Common myeloid progenitor, CD34-positive (primary cell): ENCODE data around the gene MUC20.
"Not testable (repeated sequence)": the region's sequence is repeated elsewhere in the genome, so short reads cannot be mapped to it uniquely, and the experiment has no call there.

Experiments used
- CTCF ChIA-PET: fragments of 350-600 bp; sonication (Branson Sonifier 250); formaldehyde crosslinking; loops from one replicate; lab custom pipeline; 2021; ENCODE audit warnings: antibody characterized with exemption; lab: Charles Lee
- POLR2A ChIA-PET: fragments of 350-600 bp; sonication (Branson Sonifier 250); formaldehyde crosslinking; loops from one replicate; lab custom pipeline; 2021; ENCODE audit warnings: antibody characterized with exemption; lab: Charles Lee
- DNase-seq, 3 donors: peaks; one replicate each; pipeline versions ENCODE4 v3.0.0 to v3.0.0-alpha.2; 2013
- H3K27ac ChIP-seq, 2 experiments: 1 replicate in 1 of 2; 2 replicates in 1 of 2; pipeline ENCODE4 v1.7.0; 2013; ENCODE audit warnings: inconsistent platforms in 2 of 2, low read length in 2 of 2, mild to moderate bottlenecking in 2 of 2, low read depth in 1 of 2, moderate library complexity in 1 of 2; ENCODE audit not compliant: severe bottlenecking in 2 of 2, insufficient read depth in 1 of 2, poor library complexity in 1 of 2
- H3K27me3 ChIP-seq, 5 experiments: replicated peaks in 2 of 5; 1 replicate in 3 of 5; 2 replicates in 2 of 5; pipeline versions ENCODE4 v1.6.1 to v1.7.0; 2013; ENCODE audit warnings: low read length in 4 of 5, mild to moderate bottlenecking in 2 of 5, moderate library complexity in 2 of 5, inconsistent platforms in 1 of 5; ENCODE audit not compliant: insufficient read depth in 5 of 5, control insufficient read depth in 4 of 5
- H3K36me3 ChIP-seq, 4 experiments: 1 replicate in 2 of 4; 2 replicates in 2 of 4; pipeline versions ENCODE4 v1.6.1 to v1.7.0; 2013; ENCODE audit warnings: low read length in 3 of 4, control low read depth in 1 of 4, mild to moderate bottlenecking in 1 of 4; ENCODE audit not compliant: control insufficient read depth in 4 of 4, insufficient read depth in 4 of 4
- H3K4me1 ChIP-seq, 4 experiments: 1 replicate in 3 of 4; 2 replicates in 1 of 4; pipeline versions ENCODE4 v1.6.1 to v1.7.1; 2013; ENCODE audit warnings: low read length in 3 of 4, mild to moderate bottlenecking in 3 of 4, control low read depth in 1 of 4, inconsistent platforms in 1 of 4, moderate library complexity in 1 of 4; ENCODE audit not compliant: control insufficient read depth in 4 of 4, insufficient read depth in 4 of 4; ENCODE audit errors: control extremely low read depth in 1 of 4
- H3K4me3 ChIP-seq, 7 experiments: 1 replicate in 4 of 7; 2 replicates in 3 of 7; pipeline versions ENCODE4 v1.5.1 to v1.7.0; 2013; ENCODE audit warnings: mild to moderate bottlenecking in 7 of 7, low read length in 6 of 7, moderate library complexity in 6 of 7, inconsistent platforms in 2 of 7, low read depth in 2 of 7, control low read depth in 1 of 7; ENCODE audit not compliant: insufficient read depth in 4 of 7, control insufficient read depth in 1 of 7; ENCODE audit errors: extremely low read depth in 1 of 7
- H3K9me3 ChIP-seq, 5 experiments: 1 replicate in 4 of 5; 2 replicates in 1 of 5; pipeline versions ENCODE4 v1.6.1 to v1.7.1; 2013; ENCODE audit warnings: low read length in 4 of 5, mild to moderate bottlenecking in 2 of 5, inconsistent platforms in 1 of 5, low read depth in 1 of 5, moderate library complexity in 1 of 5; ENCODE audit not compliant: control insufficient read depth in 4 of 5, insufficient read depth in 2 of 5; ENCODE audit errors: control extremely low read depth in 1 of 5
- WGBS: methylation state at CpG from one replicate; pipeline ENCODE4 v1.1.5; 2013; ENCODE audit not compliant: insufficient coverage; 5-methylcytosine and 5-hydroxymethylcytosine counted together

MUC20 gene

DNA sequence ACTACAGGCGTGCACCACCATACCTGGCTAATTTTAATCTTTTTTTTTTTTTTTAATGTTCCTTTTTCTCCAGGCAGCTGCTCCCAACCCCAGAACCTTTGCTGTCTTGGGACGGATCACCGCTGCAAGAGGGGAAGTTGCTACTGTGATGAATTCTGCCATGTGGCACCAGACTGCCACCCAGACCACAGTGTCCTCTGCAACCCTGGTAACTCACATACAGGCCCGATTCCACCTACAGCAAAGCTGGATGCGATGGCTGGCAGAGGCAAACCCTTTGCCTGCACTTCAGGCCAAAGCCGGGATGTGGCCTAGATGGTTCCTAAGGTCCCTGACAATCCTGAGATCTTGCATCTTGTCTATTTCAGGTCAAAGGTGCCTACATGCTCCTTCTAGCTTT lies 12.7 kb upstream of the MUC20 start:
- no peaks in the 10 kb centered on the region for H3K36me3 ChIP-seq
- H3K9me3 ChIP-seq, result peaks cover 0 to 5% (median 0%) of the 10 kb centered on the region in 5 experiments
- H3K27ac ChIP-seq, result no peak overlapping the region
- DNase-seq, result no peak
- ChIA-PET POLR2A (no interaction called here), CTCF (no interaction called here)
- no peaks in the 10 kb centered on the region for H3K27me3 ChIP-seq
- H3K4me1 ChIP-seq, result no peaks in the 10 kb centered on the region
- no peak overlapping the region for H3K4me3 ChIP-seq
- WGBS, result 90% methylated on average over 6 of the region's 6 CpGs

DNA sequence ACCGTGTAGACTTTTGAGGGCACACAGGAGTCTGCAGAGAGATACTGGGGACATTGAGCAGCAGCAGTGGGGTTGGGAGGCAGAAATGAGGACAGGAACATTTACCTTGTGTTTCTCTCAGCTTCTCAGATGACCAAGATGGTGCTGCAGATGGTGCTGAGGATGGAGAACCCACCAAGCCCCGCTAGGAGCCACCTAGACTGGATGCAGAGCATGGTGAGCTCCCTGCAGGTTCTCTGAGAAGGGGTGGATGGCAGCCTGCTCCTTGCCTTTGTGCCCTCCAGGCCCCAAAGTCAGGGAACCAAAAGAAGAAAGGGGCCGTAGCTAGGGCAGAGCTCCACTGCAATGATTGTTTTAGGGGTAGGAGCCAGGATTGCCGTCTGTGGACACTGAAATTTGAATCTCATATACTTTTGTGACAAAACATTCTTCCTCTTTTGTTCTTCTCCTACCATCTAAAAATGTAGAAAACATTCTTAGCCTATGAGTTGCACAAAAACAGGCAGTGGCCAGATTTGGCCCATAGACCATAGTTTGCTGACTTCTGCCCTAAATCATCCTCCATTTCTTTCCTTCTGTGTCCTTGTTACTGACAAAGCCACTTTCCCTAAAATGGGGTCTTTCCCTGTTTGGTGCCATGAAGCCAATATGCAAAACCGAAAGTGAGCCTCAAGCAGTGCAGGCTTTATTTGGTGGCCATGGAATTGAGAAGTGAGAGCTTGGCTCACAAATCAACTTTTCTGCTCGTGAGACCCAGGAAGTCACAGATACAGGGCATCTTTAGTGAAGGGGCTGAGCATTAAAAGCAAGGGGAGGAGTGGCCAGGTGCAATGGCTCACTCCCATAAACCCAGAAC lies 11.9 kb upstream of the MUC20 start:
- CTCF ChIA-PET, result no interaction called here

DNA sequence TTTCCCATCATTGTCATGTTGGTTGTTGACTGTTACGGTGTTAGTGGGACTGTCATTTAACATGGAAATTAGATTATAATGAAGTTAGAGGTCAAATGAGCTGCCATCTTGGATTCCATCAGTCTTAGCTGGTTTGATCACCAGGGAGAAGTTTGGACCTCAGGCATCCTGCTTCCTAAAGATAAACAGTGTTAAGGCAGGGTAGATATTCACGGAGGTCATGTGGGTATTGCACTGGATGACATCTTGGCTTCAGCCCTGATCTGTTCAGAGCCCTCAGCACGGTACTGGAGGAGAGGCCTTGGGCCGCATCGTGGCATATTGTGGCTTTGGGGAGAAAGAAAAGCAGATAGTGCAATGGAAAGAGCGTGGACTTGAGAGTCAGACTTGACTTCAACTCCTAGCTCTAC lies 11.1 kb upstream of the MUC20 start:
- no peak overlapping the region for H3K27ac ChIP-seq
- H3K4me3 ChIP-seq, result no peak overlapping the region
- H3K9me3 ChIP-seq, result peaks cover 0 to 5% (median 0%) of the 10 kb centered on the region in 5 experiments
- CTCF ChIA-PET, result no interaction called here
- POLR2A ChIA-PET, result no interaction called here
- H3K36me3 ChIP-seq, result peaks cover 0 to 3% (median 0%) of the 10 kb centered on the region in 4 experiments
- H3K4me1 ChIP-seq, result no peaks in the 10 kb centered on the region
- 100% methylated on average over 3 of the region's 6 CpGs for WGBS
- no peaks in the 10 kb centered on the region for H3K27me3 ChIP-seq
- DNase-seq, result no peak

More for the DNA sequence above, 11.9 kb upstream of the MUC20 start:
- POLR2A ChIA-PET, result interaction anchor here (0.6 kb wide), 1 partner anchor 35 kb away, joined by 3 read pairs; no protein-coding TSS in a partner anchor
- Histone ChIP-seq H3K4me3 (no peak overlapping the region), H3K36me3 (no peaks in the 10 kb centered on the region), H3K9me3 (peaks cover 0 to 5% (median 0%) of the 10 kb centered on the region in 5 experiments), H3K4me1 (no peaks in the 10 kb centered on the region), H3K27me3 (no peaks in the 10 kb centered on the region), H3K27ac (no peak overlapping the region)
- WGBS, result 97% methylated on average over 6 of the region's 6 CpGs
- DNase-seq, result no peak

DNA sequence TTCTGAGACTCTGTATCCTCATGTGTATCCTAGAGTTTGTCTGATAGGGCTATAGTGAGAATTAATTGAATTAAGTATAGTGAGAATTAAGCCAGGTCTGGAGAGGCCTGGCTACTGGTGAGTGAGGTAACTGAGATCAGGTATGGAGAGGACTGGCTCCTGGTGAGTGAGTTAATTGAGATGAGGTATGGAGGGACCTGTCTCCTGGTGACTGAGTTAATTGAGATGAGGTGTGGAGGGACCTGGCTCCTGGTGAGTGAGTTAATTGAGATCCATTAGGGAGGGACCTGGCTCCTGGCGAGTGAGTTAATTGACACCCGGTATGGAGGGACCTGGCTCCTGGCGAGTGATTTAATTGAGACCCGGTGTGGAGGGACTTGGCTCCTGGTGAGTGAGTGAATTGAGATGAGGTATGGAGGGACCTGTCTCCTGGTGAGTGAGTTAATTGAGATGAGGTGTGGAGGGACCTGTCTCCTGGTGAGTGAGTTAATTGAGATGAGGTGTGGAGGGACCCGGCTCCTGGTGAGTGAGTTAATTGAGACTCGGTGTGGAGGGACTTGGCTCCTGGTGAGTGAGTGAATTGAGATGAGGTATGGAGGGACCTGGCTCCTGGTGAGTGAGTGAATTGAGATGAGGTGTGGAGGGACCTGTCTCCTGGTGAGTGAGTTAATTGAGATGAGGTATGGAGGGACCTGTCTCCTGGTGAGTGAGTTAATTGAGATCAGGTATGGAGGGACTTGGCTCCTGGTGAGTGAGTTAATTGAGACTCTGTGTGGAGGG lies 10.5 kb upstream of the MUC20 start:
- 65% methylated on average over 6 of the region's 6 CpGs for WGBS
- H3K4me3 ChIP-seq, H3K4me1 ChIP-seq, CTCF ChIA-PET, H3K27ac ChIP-seq, H3K9me3 ChIP-seq, DNase-seq, H3K36me3 ChIP-seq, POLR2A ChIA-PET, H3K27me3 ChIP-seq: not testable (repeated sequence)

DNA sequence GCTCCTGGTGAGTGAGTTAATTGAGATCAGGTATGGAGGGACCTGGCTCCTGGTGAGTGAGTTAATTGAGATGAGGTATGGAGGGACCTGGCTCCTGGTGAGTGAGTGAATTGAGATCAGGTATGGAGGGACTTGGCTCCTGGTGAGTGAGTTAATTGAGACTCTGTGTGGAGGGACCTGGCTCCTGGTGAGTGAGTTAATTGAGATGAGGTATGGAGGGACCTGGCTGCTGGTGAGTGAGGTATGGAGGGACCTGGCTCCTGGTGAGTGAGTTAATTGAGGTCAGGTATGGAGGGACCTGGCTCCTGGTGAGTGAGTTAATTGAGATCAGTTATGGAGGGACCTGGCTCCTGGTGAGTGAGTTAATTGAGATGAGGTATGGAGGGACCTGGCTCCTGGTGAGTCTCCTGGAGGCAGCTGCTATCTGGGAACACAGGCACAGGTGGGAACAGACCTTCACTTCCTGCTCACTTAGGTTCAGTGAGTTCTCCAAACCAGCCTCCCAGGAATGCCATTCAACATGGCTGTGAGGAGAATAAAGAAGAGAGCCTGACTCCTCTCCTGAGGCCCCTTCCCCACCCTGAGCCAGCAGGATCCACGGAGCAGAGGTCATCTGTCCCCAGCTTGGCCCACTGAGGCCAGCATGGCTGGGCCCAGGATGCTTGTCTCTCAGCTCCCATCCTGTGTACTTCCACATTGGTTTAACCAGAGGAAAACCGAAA lies 9.5 kb upstream of the MUC20 start:
- H3K9me3 ChIP-seq, H3K4me3 ChIP-seq, CTCF ChIA-PET, H3K4me1 ChIP-seq, H3K27me3 ChIP-seq, H3K27ac ChIP-seq, H3K36me3 ChIP-seq, POLR2A ChIA-PET, DNase-seq: not testable (repeated sequence)
- whole genome bisulfite sequencing, result 100% methylated on average over 1 of the region's 2 CpGs

DNA sequence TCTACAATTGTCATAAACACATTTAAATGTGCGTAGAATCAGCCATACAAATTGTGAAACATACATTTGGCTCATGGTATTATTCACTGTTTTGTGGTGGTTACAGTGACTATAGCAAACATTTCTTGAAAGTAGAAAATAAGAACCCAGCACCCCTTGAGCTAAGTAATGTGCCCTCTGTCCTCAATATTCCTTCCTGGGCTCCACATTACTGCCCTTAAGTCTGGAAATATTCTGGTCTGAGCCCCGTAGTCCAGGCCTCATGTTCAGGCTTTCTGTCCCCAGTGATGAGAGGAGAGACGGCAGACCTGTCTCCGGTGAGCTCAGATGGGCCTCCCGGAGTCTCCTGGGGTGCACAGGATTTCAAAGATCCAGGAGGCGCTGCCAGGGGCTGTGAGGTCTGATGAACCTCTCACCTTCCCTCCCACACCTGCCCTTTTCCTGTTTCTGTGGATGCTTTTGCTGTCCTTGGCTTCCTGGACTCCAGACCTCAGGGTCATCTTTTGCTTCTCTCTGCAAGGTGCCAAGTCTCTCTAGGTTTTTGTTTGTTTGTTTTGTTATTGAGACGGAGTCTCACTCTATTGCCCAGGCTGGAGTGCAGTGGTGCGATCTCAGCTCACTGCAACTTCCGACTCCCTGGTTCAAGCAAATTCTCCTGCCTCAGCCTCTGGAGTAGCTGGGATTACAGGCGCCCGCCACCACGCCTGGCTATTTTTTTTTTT lies 8.8 kb upstream of the MUC20 start:
- ChIA-PET POLR2A (no interaction called here), CTCF (no interaction called here)
- H3K9me3 ChIP-seq, result no peaks in the 10 kb centered on the region
- no peaks in the 10 kb centered on the region for H3K27me3 ChIP-seq
- DNase-seq, result peak in 2 of 3 donors; percentile 14 to 15
- H3K36me3 ChIP-seq, result peaks cover 0 to 7% (median 2%) of the 10 kb centered on the region in 4 experiments
- no peak overlapping the region for H3K27ac ChIP-seq
- H3K4me3 ChIP-seq, result no peak overlapping the region
- no peaks in the 10 kb centered on the region for H3K4me1 ChIP-seq
- WGBS, result 63% methylated on average over 7 of the region's 12 CpGs
